GM13977 (cell line): ENCODE measurements around the gene RIN2.

ENCODE experiments used
- DNase-seq: peaks from one replicate; pipeline ENCODE4 v3.0.0; 2012; ENCODE audit warnings: low spot score
- CTCF ChIP-seq: IDR thresholded peaks from 2 replicates; pipeline ENCODE4 v1.5.1; 2012; ENCODE audit warnings: mild to moderate bottlenecking, control low read depth; ENCODE audit not compliant: insufficient read depth; ENCODE audit errors: extremely low read depth, missing control alignments
- in situ Hi-C: fragments of 300-500 bp; cut with MboI; formaldehyde crosslinking; loops from one replicate; pipeline ENCODE4 v1.12.0; 2022; ENCODE audit warnings: low sequenced_read_pairs, low pct_unique_long_range_greater_than_20kb, mixed read lengths, inconsistent platforms; ENCODE audit not compliant: unreplicated experiment

RIN2 gene

DNA sequence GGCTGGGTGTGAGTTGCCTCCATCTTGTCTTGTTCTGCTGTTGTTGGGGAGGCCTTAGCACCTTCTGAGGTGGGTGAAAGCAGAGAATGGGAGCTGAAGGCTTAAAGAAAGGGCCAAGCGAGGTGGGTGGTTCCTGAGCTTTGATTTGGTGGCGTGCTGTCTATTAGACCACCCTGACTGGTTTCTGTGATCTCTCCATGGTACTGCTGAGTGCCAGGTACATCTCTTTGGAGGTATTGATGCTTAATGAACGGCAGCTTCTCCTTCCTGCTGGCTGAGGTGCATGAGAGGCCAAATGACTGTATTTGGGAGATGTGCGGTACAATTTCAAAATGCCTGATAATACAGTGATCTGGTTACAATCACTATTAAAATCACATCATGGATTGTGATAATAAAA, 15.4 kb downstream of the RIN2 start:
- DNase-seq, result no peak
- in situ Hi-C loops, result no loop called here
- TF ChIP-seq CTCF, result no peak

DNA sequence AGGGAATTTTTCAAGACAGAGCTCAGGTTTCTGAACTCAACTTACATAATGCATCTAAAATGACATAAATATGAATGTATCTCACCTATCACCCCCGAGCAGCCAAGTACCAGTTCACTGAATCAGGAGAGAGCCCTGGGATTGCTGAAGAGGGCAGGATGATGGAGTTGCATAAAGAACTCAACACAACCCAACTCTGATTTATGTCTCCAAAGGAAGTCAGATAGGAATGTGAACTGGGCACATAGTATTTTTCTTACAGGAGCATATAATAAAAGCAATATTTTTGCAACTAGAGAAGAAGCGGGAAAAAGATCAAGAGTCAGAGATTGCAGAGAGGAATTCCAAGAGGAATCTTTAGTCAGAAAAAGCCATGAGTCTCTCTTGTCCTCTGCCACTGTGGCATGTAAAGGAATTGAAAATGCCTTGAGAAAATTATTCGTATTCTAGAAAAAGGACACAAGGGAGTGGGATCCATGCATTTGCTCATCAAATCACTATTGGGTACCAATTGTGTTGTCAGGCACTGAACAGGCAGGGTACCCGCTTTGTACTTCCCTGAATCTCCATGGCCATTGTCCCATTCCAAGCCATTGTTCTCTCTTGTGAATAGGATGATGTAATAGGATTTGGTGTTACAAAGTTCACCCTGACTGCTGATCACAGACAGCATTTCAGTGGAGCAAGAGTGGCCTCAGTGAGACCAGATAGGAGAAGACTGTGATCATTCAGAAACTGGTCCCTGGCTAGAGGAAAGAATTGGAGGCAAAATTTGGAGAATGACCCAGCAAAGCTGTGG, 16.3 kb downstream of the RIN2 start:
- no peak for TF ChIP-seq CTCF
- DNase-seq, result no peak
- in situ Hi-C loops, result no loop called here

GRCh38 chr20:19775353-19776253, 17.5 kb downstream of the RIN2 start:
- in situ Hi-C loops, result no loop called here
- no peak for TF ChIP-seq CTCF
- no peak for DNase-seq

DNA sequence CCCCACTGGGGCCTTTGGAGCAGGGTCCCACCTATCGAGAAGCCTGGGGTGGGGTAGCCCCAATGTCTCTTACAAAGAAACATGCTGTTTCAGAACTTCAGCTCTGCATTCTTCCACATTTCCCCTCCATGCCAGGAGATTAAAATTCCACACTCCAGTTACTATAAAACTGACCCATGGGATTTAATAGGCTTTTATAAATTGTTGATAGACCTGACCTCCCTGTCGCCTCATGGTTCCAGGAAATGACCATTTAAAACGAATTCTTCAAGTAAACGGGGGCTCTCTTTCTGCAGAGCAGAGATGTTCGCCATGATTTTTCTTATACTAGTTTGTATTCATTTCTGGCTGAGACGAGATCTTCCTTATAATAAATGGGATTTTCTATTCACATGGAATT, 19.3 kb downstream of the RIN2 start:
- in situ Hi-C loops, result no loop called here
- no peak for DNase-seq
- TF ChIP-seq CTCF, result no peak

GRCh38 chr20:19777981-19778380, 19.9 kb downstream of the RIN2 start:
- in situ Hi-C loops, result no loop called here
- DNase-seq, result no peak
- no peak for TF ChIP-seq CTCF

- TF ChIP-seq CTCF, result no peak
- no peak for DNase-seq
- in situ Hi-C loops, result no loop called here
Measured at GRCh38 chr20:19778404-19778803, 20.3 kb downstream of the RIN2 start.
